Spleen (tissue), 11 donors: ENCODE results near the gene TMEM273. TPM values are rescaled to one million over a fixed set of nuclear protein-coding genes. Genes with fewer than 3 reads are reported as not detected.

ENCODE experiments used
- DNase-seq: peaks from one replicate; pipeline ENCODE4 v3.0.0-alpha.2; 2020
- H3K27ac ChIP-seq, 8 donors: fragments of 200-600 bp; sonication (generic) in 7 of 8; 1 replicate in 4 of 8; 2 replicates in 4 of 8; pipeline versions ENCODE4 v1.5.0 to v1.8.0; 2016 to 2021; ENCODE audit warnings: inconsistent platforms in 4 of 8, mild to moderate bottlenecking in 4 of 8, moderate library complexity in 1 of 8
- H3K27me3 ChIP-seq, 7 donors: fragments of 200-600 bp; sonication (generic) in 6 of 7; replicated peaks in 1 of 7; 1 replicate in 4 of 7; 2 replicates in 3 of 7; pipeline versions ENCODE4 v1.5.0 to v1.8.0; 2016 to 2021; ENCODE audit warnings: inconsistent platforms in 3 of 7, mild to moderate bottlenecking in 1 of 7
- H3K36me3 ChIP-seq, 6 donors: fragments of 200-600 bp; sonication (generic) in 5 of 6; 1 replicate in 4 of 6; 2 replicates in 2 of 6; pipeline versions ENCODE4 v1.5.0 to v1.8.0; 2016 to 2021; ENCODE audit warnings: inconsistent platforms in 2 of 6
- H3K4me1 ChIP-seq, 6 donors: fragments of 200-600 bp; sonication (generic) in 5 of 6; 1 replicate in 3 of 6; 2 replicates in 3 of 6; pipeline versions ENCODE4 v1.5.0 to v1.8.0; 2016 to 2021; ENCODE audit warnings: inconsistent platforms in 3 of 6
- H3K4me3 ChIP-seq, 8 donors: fragments of 200-600 bp; sonication (generic) in 7 of 8; 1 replicate in 4 of 8; 2 replicates in 4 of 8; pipeline versions ENCODE4 v1.5.0 to v1.8.0; 2016 to 2021; ENCODE audit warnings: inconsistent platforms in 4 of 8, mild to moderate bottlenecking in 4 of 8, moderate library complexity in 2 of 8
- H3K9me3 ChIP-seq, 8 donors: fragments of 200-600 bp; sonication (generic) in 7 of 8; 1 replicate in 4 of 8; 2 replicates in 4 of 8; pipeline versions ENCODE4 v1.5.0 to v1.8.0; 2016 to 2021; ENCODE audit warnings: inconsistent platforms in 4 of 8
- POLR2A ChIP-seq, 3 donors: fragments of 450-650 bp; IDR thresholded peaks; one replicate each; pipeline ENCODE4 v1.5.1; 2017; ENCODE audit warnings: antibody characterized with exemption in 3 of 3, mild to moderate bottlenecking in 1 of 3
- POLR2AphosphoS5 ChIP-seq, 3 donors: sonication (generic); formaldehyde crosslinking; IDR thresholded peaks; one replicate each; pipeline ENCODE4 v1.5.1; 2017; ENCODE audit warnings: antibody characterized with exemption in 3 of 3
- WGBS, 5 donors: extraction: QIAGEN DNeasy Blood & Tissue Kit in 3 of 5; methylation state at CpG; one replicate each; pipeline versions ENCODE4 v1.1.5 to v1.1.7; 2013 to 2018; 5-methylcytosine and 5-hydroxymethylcytosine counted together
- intact Hi-C: fragments of 100-400 bp; cut with DNase I; formaldehyde crosslinking; loops from one replicate; pipeline ENCODE4 v1.15.0; 2023; ENCODE audit warnings: low total_unique reads
- polyA plus RNA-seq, 3 donors: library from polyadenylated mRNA; stranded (reverse); fragments of 200-250 nt; gene quantifications; one replicate each; pipeline ENCODE4 v1.2.1, GENCODE V29; 2013
- total RNA-seq, 7 donors: library from RNA; depleted of rRNA in 3 of 7; stranded (reverse); fragments of >200 nt in 3 of 7; fragmentation: NEBNext Ultra II Directional in 4 of 7; extraction: Animal tissue kit (Norgen Biotek cat#: 25700) in 4 of 7; gene quantifications; one replicate each; pipeline versions ENCODE4 v1.1.0 to v1.2.1, GENCODE V29; 2016 to 2021
- TF ChIP-seq, protein P1 (sequence below), 11 experiments: fragments of 200-600 bp in 7 of 11; fragments of 450-650 bp in 4 of 11; sonication (generic) in 4 of 11; IDR thresholded peaks in 8 of 11; conservative IDR thresholded peaks in 3 of 11; 1 replicate in 7 of 11; 2 replicates in 4 of 11; pipeline versions ENCODE4 v1.4.0 to v1.8.0; 2016 to 2021; ENCODE audit warnings: antibody characterized with exemption in 11 of 11, inconsistent platforms in 4 of 11, mild to moderate bottlenecking in 1 of 11
- donor health status: healthy with polysubstance abuse.
- donor health status: DM: no; HTN: no; CAD: no; lungs with moderate emphysema.
- donor health status: DM: no; HTN: no; CAD: no.
- donor health status: Bipolar disorder and iron deficiency.
- donor health status: healthy.
- donor health status: DM: no; HTN: no; CAD: no.
- donor health status: DM: yes; HTN: yes; CAD: no.

The TMEM273 gene
- total and polyA plus RNA-seq, 10 donors, result 25.6 to 64.5 (median 33.4) TPM

DNA sequence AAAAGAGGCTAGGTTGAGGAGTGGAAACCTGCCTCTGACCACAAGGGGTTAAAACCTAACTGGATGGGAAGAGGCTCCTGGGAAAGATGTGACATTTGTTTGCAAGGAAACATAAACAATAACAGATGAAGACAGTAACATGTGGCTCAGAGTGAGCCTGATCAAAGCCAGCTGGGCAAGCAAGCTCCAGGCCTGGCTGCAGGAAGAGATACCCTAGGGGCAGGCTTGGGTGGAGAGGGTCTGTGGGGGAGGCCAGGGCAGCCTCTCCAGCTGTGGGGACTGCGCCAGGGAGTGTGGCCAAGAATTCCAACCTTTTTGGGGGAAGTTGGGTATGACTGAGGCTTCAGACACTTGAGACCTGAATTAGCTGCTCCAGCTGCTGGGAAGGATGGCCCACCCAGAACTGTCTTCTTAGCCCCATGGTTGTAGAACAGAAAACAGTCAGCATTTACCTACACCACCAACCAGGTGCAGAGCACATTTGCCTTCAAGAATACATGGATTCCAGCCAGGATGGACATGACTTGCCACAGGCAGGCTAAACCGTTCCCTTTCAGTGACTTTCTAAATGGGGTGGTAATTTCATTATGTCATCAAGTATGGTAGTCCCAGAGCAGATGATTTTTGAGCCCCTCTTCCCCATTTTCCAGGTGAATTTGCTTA lies 44.0 kb downstream of the TMEM273 start:
- WGBS, 5 donors, result 77 to 100% (median 88%) methylated on average over 2 of the region's 2 CpGs
- H3K4me1 ChIP-seq, result no peaks in the 10 kb centered on the region
- DNase-seq, result no peak
- TF ChIP-seq POLR2A (IDR thresholded peaks at IDR 0.05), result no peak
- no peak for TF ChIP-seq POLR2AphosphoS5 (IDR thresholded peaks at IDR 0.05)
- TF ChIP-seq, protein P1, sequence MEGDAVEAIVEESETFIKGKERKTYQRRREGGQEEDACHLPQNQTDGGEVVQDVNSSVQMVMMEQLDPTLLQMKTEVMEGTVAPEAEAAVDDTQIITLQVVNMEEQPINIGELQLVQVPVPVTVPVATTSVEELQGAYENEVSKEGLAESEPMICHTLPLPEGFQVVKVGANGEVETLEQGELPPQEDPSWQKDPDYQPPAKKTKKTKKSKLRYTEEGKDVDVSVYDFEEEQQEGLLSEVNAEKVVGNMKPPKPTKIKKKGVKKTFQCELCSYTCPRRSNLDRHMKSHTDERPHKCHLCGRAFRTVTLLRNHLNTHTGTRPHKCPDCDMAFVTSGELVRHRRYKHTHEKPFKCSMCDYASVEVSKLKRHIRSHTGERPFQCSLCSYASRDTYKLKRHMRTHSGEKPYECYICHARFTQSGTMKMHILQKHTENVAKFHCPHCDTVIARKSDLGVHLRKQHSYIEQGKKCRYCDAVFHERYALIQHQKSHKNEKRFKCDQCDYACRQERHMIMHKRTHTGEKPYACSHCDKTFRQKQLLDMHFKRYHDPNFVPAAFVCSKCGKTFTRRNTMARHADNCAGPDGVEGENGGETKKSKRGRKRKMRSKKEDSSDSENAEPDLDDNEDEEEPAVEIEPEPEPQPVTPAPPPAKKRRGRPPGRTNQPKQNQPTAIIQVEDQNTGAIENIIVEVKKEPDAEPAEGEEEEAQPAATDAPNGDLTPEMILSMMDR (IDR thresholded peaks at IDR 0.05 in 8 of 11, conservative IDR thresholded peaks at IDR 0.05 in 3 of 11), result no peak
- H3K4me3 ChIP-seq, result no peak overlapping the region
- peaks cover 0 to 20% (median 16%) of the 10 kb centered on the region in 8 donors for H3K9me3 ChIP-seq
- no peaks in the 10 kb centered on the region for H3K36me3 ChIP-seq
- intact Hi-C loops, result no loop called here
- H3K27ac ChIP-seq, result no peak overlapping the region
- H3K27me3 ChIP-seq, result peaks cover 0 to 10% (median 0%) of the 10 kb centered on the region in 7 donors

DNA sequence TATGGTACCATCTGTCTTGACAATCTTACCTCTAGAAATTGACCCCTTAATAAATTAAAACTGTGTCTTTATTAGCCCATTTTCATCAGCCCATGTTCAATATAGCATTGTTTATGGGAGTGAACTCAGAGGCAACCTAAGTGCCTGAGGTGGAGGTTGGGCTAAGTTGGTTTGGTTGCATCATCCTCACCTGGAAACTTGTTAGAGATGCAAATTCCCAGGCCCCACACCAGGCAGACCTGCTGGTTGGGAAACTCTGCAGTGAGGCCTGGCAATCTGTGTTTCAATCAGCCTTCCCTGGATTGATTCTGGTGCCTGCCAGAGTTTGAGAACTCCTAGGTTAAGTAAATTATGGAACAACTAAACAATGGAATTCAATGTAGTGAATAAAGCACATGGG lies 44.9 kb downstream of the TMEM273 start:
- no peak overlapping the region for H3K27ac ChIP-seq
- intact Hi-C loops, result no loop called here
- peaks cover 0 to 19% (median 15%) of the 10 kb centered on the region in 8 donors for H3K9me3 ChIP-seq
- H3K4me3 ChIP-seq, result no peak overlapping the region
- H3K27me3 ChIP-seq, result peaks cover 0 to 10% (median 0%) of the 10 kb centered on the region in 7 donors
- TF ChIP-seq POLR2AphosphoS5 (IDR thresholded peaks at IDR 0.05) (no peak), POLR2A (IDR thresholded peaks at IDR 0.05) (no peak)
- no peak for DNase-seq
- H3K36me3 ChIP-seq, result no peaks in the 10 kb centered on the region
- H3K4me1 ChIP-seq, result no peaks in the 10 kb centered on the region

DNA sequence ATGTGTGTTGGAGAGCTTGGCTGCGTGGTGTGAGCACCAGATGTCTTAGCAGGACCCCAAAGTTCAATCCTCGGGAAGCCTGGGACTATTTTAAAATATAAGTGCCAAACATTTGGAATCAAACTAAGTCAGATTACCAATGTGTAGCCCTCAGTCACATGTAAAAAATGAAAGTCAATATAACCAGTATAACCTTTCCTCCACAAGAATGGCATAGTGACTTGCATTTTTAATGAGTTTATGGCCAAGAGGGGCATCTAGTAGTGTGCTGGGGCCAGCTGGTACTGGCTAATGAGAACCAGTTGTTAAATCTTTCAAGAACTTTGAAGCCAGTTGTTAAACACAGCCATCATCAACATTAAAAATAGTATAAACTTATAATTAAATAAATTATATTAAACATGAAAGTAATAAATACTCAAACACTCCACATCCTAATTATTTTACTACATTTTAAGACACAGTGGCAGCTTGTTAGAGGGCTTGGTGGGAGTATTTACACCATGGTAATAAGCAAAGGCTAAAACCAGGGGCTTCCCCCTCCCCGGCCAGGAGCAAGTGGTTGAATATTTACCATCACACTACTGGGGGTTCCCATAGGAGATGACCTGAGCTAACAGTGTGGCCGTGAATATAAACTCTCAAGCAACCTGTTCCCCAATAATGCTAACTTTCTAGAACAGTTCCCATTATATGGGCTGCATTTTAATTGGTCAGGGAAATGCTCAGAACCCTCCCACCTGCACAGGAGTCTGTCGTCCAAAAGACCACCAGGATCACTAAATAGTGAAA lies 46.5 kb downstream of the TMEM273 start:
- intact Hi-C loops, result no loop called here
- H3K27ac ChIP-seq, result no peak overlapping the region

DNA sequence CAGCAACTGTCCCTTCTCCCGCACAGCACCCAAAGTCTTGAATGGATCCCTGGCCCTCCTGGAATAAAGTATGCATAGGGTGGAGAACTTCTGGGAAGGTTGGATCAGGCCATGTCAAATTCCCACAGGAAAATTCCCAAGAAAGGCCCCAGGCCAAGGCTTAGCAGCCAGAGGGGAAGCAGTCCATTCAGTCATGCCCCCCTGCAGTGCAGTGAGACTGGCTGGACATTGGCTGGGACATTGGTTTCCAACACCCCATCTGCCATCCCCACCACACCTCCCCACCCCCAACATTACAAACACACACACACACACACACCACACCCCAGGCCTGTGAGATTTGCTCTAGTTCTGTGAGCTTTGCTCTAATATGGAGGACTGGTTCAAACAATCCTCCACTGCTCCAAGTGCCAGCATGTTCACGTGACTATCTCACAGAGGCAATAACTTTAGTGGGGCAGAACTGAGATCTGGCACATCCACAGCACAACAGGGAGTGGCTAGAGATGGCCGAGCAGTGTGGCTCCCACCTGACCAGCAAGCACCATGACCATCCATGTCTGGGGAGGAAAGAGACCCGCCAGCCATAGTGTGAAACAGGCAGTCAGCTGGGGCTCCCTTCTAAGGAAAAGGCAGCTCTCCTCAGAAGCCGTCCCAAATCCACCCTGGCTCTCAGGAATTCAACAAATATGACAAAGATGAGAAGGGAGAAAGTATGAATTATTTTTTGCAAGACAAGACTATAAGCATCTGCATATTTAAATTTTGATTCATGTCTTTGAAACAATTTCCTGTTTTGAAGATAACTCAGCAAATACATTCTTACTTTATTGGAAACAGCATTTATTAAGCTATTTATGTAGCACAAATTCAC lies 47.6 kb downstream of the TMEM273 start:
- no peak overlapping the region for H3K27ac ChIP-seq
- TF ChIP-seq, protein P1 (IDR thresholded peaks at IDR 0.05 in 8 of 11, conservative IDR thresholded peaks at IDR 0.05 in 3 of 11), result no peak
- no peak for TF ChIP-seq POLR2AphosphoS5 (IDR thresholded peaks at IDR 0.05)
- no peak for TF ChIP-seq POLR2A (IDR thresholded peaks at IDR 0.05)
- H3K4me1 ChIP-seq, result peaks cover 0 to 8% (median 0%) of the 10 kb centered on the region in 6 donors
- no peaks in the 10 kb centered on the region for H3K9me3 ChIP-seq
- WGBS, 5 donors, result 83 to 94% (median 92%) methylated on average over 5 of the region's 5 CpGs
- H3K27me3 ChIP-seq, result no peaks in the 10 kb centered on the region
- intact Hi-C loops, result no loop called here
- H3K36me3 ChIP-seq, result no peaks in the 10 kb centered on the region
- no peak for DNase-seq
- no peak overlapping the region for H3K4me3 ChIP-seq

More for the DNA sequence above, 46.5 kb downstream of the TMEM273 start:
- no peak for DNase-seq
- peaks cover 0 to 4% (median under 1%) of the 10 kb centered on the region in 8 donors for H3K9me3 ChIP-seq
- no peaks in the 10 kb centered on the region for H3K36me3 ChIP-seq
- H3K4me1 ChIP-seq, result no peaks in the 10 kb centered on the region
- H3K27me3 ChIP-seq, result peaks cover 0 to 5% (median 0%) of the 10 kb centered on the region in 7 donors
- 83 to 89% (median 86%) methylated on average over 5 of the region's 5 CpGs for WGBS, 5 donors
- TF ChIP-seq POLR2A (IDR thresholded peaks at IDR 0.05) (no peak), POLR2AphosphoS5 (IDR thresholded peaks at IDR 0.05) (no peak)
- TF ChIP-seq, protein P1 (IDR thresholded peaks at IDR 0.05 in 8 of 11, conservative IDR thresholded peaks at IDR 0.05 in 3 of 11), result no peak
- no peak overlapping the region for H3K4me3 ChIP-seq
